Adrenal gland (tissue), 5 donors: Measurements from ENCODE around the gene ZNF117.

Experiments
- CTCF ChIP-seq, 6 experiments: fragments of 450-650 bp in 4 of 6; fragments of 200-600 bp in 2 of 6; sonication (generic) in 1 of 6; IDR thresholded peaks; 1 replicate in 5 of 6; 2 replicates in 1 of 6; pipeline versions ENCODE4 v1.5.1 to v1.8.0; 2016 to 2021; ENCODE audit warnings: antibody characterized with exemption in 6 of 6, mild to moderate bottlenecking in 2 of 6, moderate library complexity in 1 of 6
- POLR2A ChIP-seq, 2 donors: fragments of 450-650 bp; IDR thresholded peaks; one replicate each; pipeline ENCODE4 v1.6.1; 2017; ENCODE audit warnings: antibody characterized with exemption in 2 of 2, mild to moderate bottlenecking in 2 of 2, moderate library complexity in 1 of 2
- donor health status: DM: no; HTN: no; CAD: no.

GRCh38 chr7:64938540-64938939 is 52.3 kb downstream of the ZNF117 start:
- TF ChIP-seq POLR2A (IDR thresholded peaks at IDR 0.05) (no peak), CTCF (IDR thresholded peaks at IDR 0.05) (no peak)
